Measurements from ENCODE around the gene CT83.

- TF ChIP-seq CTCF (conservative IDR thresholded peaks at IDR 0.05; ENCODE audit: low read length) (peak; percentile 38), EZH2phosphoT487 (IDR thresholded peaks at IDR 0.05; ENCODE audit: borderline replicate concordance) (no peak)
These were observed 27.3 kb upstream of the CT83 start for GRCh38 chrX:116490104-116490503.
